OCI-LY3 (cell line): Measurements from ENCODE around the gene SLC25A45.

Source experiments
- EZH2phosphoT487 ChIP-seq: fragments of 200-600 bp; shearing (Covaris generic); IDR thresholded peaks from 2 replicates; pipeline ENCODE4 v1.6.1; 2018; ENCODE audit warnings: antibody characterized with exemption, mixed run types, low read depth
- TF ChIP-seq, protein P1 (sequence below): fragments of 200-600, 300-600 bp; sonication (generic); IDR thresholded peaks from 2 replicates; pipeline ENCODE4 v1.5.1; 2014; ENCODE audit warnings: antibody characterized with exemption, low read length, low read depth

DNA sequence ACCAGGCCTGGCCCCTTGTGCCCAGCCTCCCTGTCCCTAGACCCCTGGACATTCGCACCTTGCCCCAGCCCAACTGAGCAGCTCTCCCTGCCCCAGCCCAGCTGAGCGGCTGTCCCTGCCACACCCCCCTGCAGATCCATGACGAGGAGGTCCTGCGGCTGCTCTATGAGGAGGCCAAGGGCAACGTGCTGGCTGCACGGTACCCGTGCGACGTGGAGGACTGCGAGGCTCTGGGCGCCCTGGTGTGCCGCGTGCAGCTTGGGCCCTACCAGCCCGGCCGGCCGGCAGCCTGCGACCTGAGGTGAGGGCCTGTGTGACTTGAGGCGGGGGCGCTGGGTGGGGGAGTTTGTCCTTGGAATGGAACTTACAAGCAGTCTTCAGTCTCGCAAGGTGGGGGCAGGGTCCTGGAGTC lies 11.7 kb upstream of the SLC25A45 start:
- TF ChIP-seq, protein P1, sequence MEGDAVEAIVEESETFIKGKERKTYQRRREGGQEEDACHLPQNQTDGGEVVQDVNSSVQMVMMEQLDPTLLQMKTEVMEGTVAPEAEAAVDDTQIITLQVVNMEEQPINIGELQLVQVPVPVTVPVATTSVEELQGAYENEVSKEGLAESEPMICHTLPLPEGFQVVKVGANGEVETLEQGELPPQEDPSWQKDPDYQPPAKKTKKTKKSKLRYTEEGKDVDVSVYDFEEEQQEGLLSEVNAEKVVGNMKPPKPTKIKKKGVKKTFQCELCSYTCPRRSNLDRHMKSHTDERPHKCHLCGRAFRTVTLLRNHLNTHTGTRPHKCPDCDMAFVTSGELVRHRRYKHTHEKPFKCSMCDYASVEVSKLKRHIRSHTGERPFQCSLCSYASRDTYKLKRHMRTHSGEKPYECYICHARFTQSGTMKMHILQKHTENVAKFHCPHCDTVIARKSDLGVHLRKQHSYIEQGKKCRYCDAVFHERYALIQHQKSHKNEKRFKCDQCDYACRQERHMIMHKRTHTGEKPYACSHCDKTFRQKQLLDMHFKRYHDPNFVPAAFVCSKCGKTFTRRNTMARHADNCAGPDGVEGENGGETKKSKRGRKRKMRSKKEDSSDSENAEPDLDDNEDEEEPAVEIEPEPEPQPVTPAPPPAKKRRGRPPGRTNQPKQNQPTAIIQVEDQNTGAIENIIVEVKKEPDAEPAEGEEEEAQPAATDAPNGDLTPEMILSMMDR: no peak
- TF ChIP-seq EZH2phosphoT487: no peak
